H1 (cell line): ENCODE data around the gene TIGD1. TPM values are rescaled to one million over a fixed set of nuclear protein-coding genes. Genes with fewer than 3 reads are reported as not detected.

Source experiments
- CTCF ChIA-PET: fragments of 300-600 bp; sonication (Branson Sonifier 250); formaldehyde crosslinking; loops from one replicate; lab custom pipeline; 2021; ENCODE audit not compliant: partially characterized antibody; lab: Charles Lee
- POLR2A ChIA-PET: fragments of 300-600 bp; sonication (Branson Sonifier 250); formaldehyde crosslinking; loops from one replicate; lab custom pipeline; 2021; ENCODE audit warnings: inconsistent platforms; ENCODE audit not compliant: partially characterized antibody; lab: Charles Lee
- DNase-seq, 2 experiments: peaks; one replicate each; pipeline versions ENCODE4 v3.0.0 to v3.0.0-alpha.2; 2010 to 2022; ENCODE audit warnings: low spot score in 2 of 2, low read depth in 1 of 2, mixed read lengths in 1 of 2
- FAIRE-seq: peaks from 2 replicates; lab custom pipeline; 2011; peaks lifted over from hg19 to GRCh38; lab: Jason Lieb, UNC
- H2AFZ ChIP-seq: 2 replicates; pipeline ENCODE4 v1.8.1; 2012; ENCODE audit warnings: low read length, inconsistent platforms
- H2AK5ac ChIP-seq: 2 replicates; pipeline ENCODE4 v1.6.1; 2013; ENCODE audit warnings: low read depth, low read length
- H2BK120ac ChIP-seq: replicated peaks from 2 replicates; pipeline ENCODE3; 2013; ENCODE audit warnings: low read depth, low read length, inconsistent platforms
- H2BK12ac ChIP-seq: 2 replicates; pipeline ENCODE4 v1.6.1; 2013; ENCODE audit warnings: low read depth, low read length
- H2BK15ac ChIP-seq: 2 replicates; pipeline ENCODE4 v1.6.1; 2013; ENCODE audit warnings: low read length
- H2BK20ac ChIP-seq: 2 replicates; pipeline ENCODE4 v1.6.1; 2013; ENCODE audit warnings: low read length
- H2BK5ac ChIP-seq: 2 replicates; pipeline ENCODE4 v1.6.1; 2013; ENCODE audit warnings: low read depth, low read length
- H3K14ac ChIP-seq: 2 replicates; pipeline ENCODE4 v1.6.1; 2013; ENCODE audit warnings: inconsistent platforms; ENCODE audit not compliant: insufficient read length
- H3K18ac ChIP-seq: 2 replicates; pipeline ENCODE4 v1.6.1; 2013; ENCODE audit warnings: low read length; ENCODE audit errors: extremely low read depth
- H3K23ac ChIP-seq: 2 replicates; pipeline ENCODE4 v1.6.1; 2013; ENCODE audit warnings: inconsistent platforms; ENCODE audit not compliant: insufficient read length
- H3K23me2 ChIP-seq: 2 replicates; pipeline ENCODE4 v1.6.1; 2013; ENCODE audit warnings: low read depth, low read length
- H3K27ac ChIP-seq: 2 replicates; pipeline ENCODE4 v1.6.1; 2011; ENCODE audit warnings: low read depth, low read length, inconsistent platforms
- H3K27me3 ChIP-seq, 4 experiments: replicated peaks in 1 of 4; 1 replicate in 1 of 4; 2 replicates in 3 of 4; pipeline versions ENCODE4 v1.6.1 to v1.8.1; 2011 to 2013; ENCODE audit warnings: low read length in 3 of 4, mild to moderate bottlenecking in 3 of 4, inconsistent platforms in 2 of 4, mixed read lengths in 2 of 4, moderate library complexity in 1 of 4; ENCODE audit not compliant: control insufficient read depth in 3 of 4, insufficient read depth in 3 of 4; ENCODE audit errors: extremely low read depth in 1 of 4
- H3K36me3 ChIP-seq, 4 experiments: 2 replicates each; pipeline versions ENCODE4 v1.6.1 to v1.8.1; 2011 to 2013; ENCODE audit warnings: mild to moderate bottlenecking in 4 of 4, low read length in 3 of 4, moderate library complexity in 2 of 4, control low read depth in 1 of 4, inconsistent platforms in 1 of 4; ENCODE audit not compliant: insufficient read depth in 4 of 4, control insufficient read depth in 2 of 4
- H3K4ac ChIP-seq: replicated peaks from 2 replicates; pipeline ENCODE3; 2013; ENCODE audit warnings: low read length, low read depth, mixed read lengths, inconsistent platforms; ENCODE audit not compliant: insufficient read length
- H3K4me1 ChIP-seq, 4 experiments: replicated peaks in 1 of 4; 1 replicate in 1 of 4; 2 replicates in 3 of 4; pipeline versions ENCODE4 v1.6.1 to v1.8.1; 2011 to 2013; ENCODE audit warnings: low read length in 3 of 4, inconsistent platforms in 2 of 4, mixed read lengths in 1 of 4; ENCODE audit not compliant: insufficient read depth in 4 of 4, control insufficient read depth in 3 of 4
- H3K4me2 ChIP-seq, 2 experiments: 2 replicates each; pipeline versions ENCODE4 v1.6.1 to v1.8.1; 2011 to 2013; ENCODE audit warnings: low read depth in 2 of 2, low read length in 2 of 2, control low read depth in 1 of 2, inconsistent platforms in 1 of 2, mild to moderate bottlenecking in 1 of 2; ENCODE audit not compliant: insufficient read depth in 1 of 2
- H3K4me3 ChIP-seq, 4 experiments: fragments of 200-600, 300-600 bp in 1 of 4; sonication (generic), shearing (Covaris generic), sonication (Bioruptor Twin) in 1 of 4; 2 replicates each; pipeline versions ENCODE4 v1.5.1 to v1.8.1; 2011 to 2016; ENCODE audit warnings: low read length in 4 of 4, low read depth in 3 of 4, control low read depth in 2 of 4, inconsistent platforms in 2 of 4, mild to moderate bottlenecking in 2 of 4, mixed read lengths in 1 of 4, moderate library complexity in 1 of 4; ENCODE audit not compliant: insufficient read depth in 2 of 4; ENCODE audit errors: extremely low read depth in 1 of 4
- H3K56ac ChIP-seq: replicated peaks from 2 replicates; pipeline ENCODE3; 2013; ENCODE audit warnings: low read depth, mild to moderate bottlenecking, mixed read lengths, low read length, inconsistent platforms; ENCODE audit not compliant: insufficient read length
- H3K79me1 ChIP-seq: 2 replicates; pipeline ENCODE4 v1.6.1; 2013; ENCODE audit warnings: low read depth, low read length, control low read depth
- H3K79me2 ChIP-seq, 2 experiments: 2 replicates each; pipeline versions ENCODE4 v1.6.1 to v1.8.1; 2012 to 2013; ENCODE audit warnings: low read length in 2 of 2, mild to moderate bottlenecking in 2 of 2, inconsistent platforms in 1 of 2; ENCODE audit not compliant: insufficient read depth in 2 of 2, control insufficient read depth in 1 of 2
- H3K9ac ChIP-seq, 4 experiments: replicated peaks in 1 of 4; 1 replicate in 1 of 4; 2 replicates in 3 of 4; pipeline versions ENCODE4 v1.6.1 to v1.8.1; 2011 to 2013; ENCODE audit warnings: low read depth in 3 of 4, low read length in 3 of 4, control low read depth in 2 of 4, mild to moderate bottlenecking in 2 of 4, moderate library complexity in 2 of 4, inconsistent platforms in 1 of 4; ENCODE audit errors: extremely low read depth in 1 of 4
- H3K9me3 ChIP-seq, 2 experiments: 2 replicates each; pipeline versions ENCODE4 v1.6.1 to v1.8.1; 2012 to 2013; ENCODE audit warnings: mild to moderate bottlenecking in 2 of 2, moderate library complexity in 2 of 2, control low read depth in 1 of 2, inconsistent platforms in 1 of 2, low read depth in 1 of 2, low read length in 1 of 2, mixed read lengths in 1 of 2; ENCODE audit not compliant: insufficient read depth in 2 of 2
- H4K20me1 ChIP-seq, 2 experiments: replicated peaks in 1 of 2; 2 replicates each; pipeline versions ENCODE3 to v1.8.1; 2011 to 2013; ENCODE audit warnings: inconsistent platforms in 2 of 2, low read length in 2 of 2, mild to moderate bottlenecking in 1 of 2; ENCODE audit not compliant: insufficient read depth in 2 of 2, control insufficient read depth in 1 of 2
- H4K5ac ChIP-seq: 2 replicates; pipeline ENCODE4 v1.6.1; 2013; ENCODE audit warnings: low read length, low read depth, mixed read lengths, inconsistent platforms; ENCODE audit not compliant: insufficient read length
- H4K8ac ChIP-seq: 2 replicates; pipeline ENCODE4 v1.8.0; 2013; ENCODE audit warnings: mild to moderate bottlenecking, moderate library complexity, low read length, inconsistent platforms; ENCODE audit not compliant: insufficient read depth; ENCODE audit errors: extremely low read depth
- H4K91ac ChIP-seq: replicated peaks from 2 replicates; pipeline ENCODE3; 2013; ENCODE audit warnings: low read length, mixed read lengths, inconsistent platforms; ENCODE audit not compliant: insufficient read length
- ASH2L ChIP-seq: fragments of 200-600, 300-600 bp; sonication (generic); IDR thresholded peaks from one replicate; pipeline ENCODE4 v1.7.1; 2017; ENCODE audit warnings: low read length
- BCL11A ChIP-seq, 2 experiments: IDR thresholded peaks; one replicate each; pipeline ENCODE4 v1.6.1; 2011; ENCODE audit warnings: low read depth in 2 of 2, low read length in 2 of 2, mild to moderate bottlenecking in 2 of 2
- BRCA1 ChIP-seq: IDR thresholded peaks from 2 replicates; pipeline ENCODE4 v1.6.1; 2012; ENCODE audit warnings: low read depth, low read length, improper control_type of control experiment
- CEBPB ChIP-seq: IDR thresholded peaks from 2 replicates; pipeline ENCODE4 v1.6.1; 2012; ENCODE audit warnings: low read depth, low read length
- CTBP2 ChIP-seq: IDR thresholded peaks from 2 replicates; pipeline ENCODE4 v1.7.0; 2011; ENCODE audit warnings: borderline replicate concordance, mild to moderate bottlenecking, moderate library complexity, mixed read lengths, low read length; ENCODE audit not compliant: insufficient read depth, insufficient read length
- EP300 ChIP-seq, 2 experiments: IDR thresholded peaks; 1 replicate in 1 of 2; 2 replicates in 1 of 2; pipeline ENCODE4 v1.6.1; 2011 to 2012; ENCODE audit warnings: low read depth in 2 of 2, low read length in 2 of 2, mild to moderate bottlenecking in 2 of 2, borderline replicate concordance in 1 of 2, inconsistent platforms in 1 of 2, moderate library complexity in 1 of 2
- GABPA ChIP-seq: IDR thresholded peaks from 2 replicates; pipeline ENCODE4 v1.6.1; 2011; ENCODE audit warnings: mild to moderate bottlenecking, low read length, moderate library complexity, borderline replicate concordance; ENCODE audit not compliant: insufficient read depth
- GTF2F1 ChIP-seq: IDR thresholded peaks from 2 replicates; pipeline ENCODE4 v1.6.1; 2012; ENCODE audit warnings: low read depth, low read length, improper control_type of control experiment, borderline replicate concordance
- KDM1A ChIP-seq: fragments of 200-600, 300-600 bp; sonication (generic); IDR thresholded peaks from 2 replicates; pipeline ENCODE4 v1.7.1; 2016; ENCODE audit warnings: mild to moderate bottlenecking, low read length, borderline replicate concordance
- PHF8 ChIP-seq: fragments of 200-600 bp; sonication (generic); conservative IDR thresholded peaks from 2 replicates; pipeline ENCODE4 v1.7.1; 2012; ENCODE audit warnings: low read depth, mild to moderate bottlenecking, inconsistent platforms, low read length, moderate library complexity
- POLR2A ChIP-seq, 2 experiments: IDR thresholded peaks; 1 replicate in 1 of 2; 2 replicates in 1 of 2; pipeline ENCODE4 v1.6.1; 2011; ENCODE audit warnings: low read depth in 2 of 2, low read length in 2 of 2, mild to moderate bottlenecking in 2 of 2; ENCODE audit errors: control extremely low read depth in 1 of 2
- SP2 ChIP-seq: IDR thresholded peaks from 2 replicates; pipeline ENCODE4 v1.6.1; 2012; ENCODE audit warnings: mild to moderate bottlenecking, low read length, inconsistent platforms
- SUZ12 ChIP-seq: fragments of 200-600 bp; sonication (generic); IDR thresholded peaks from 2 replicates; pipeline ENCODE4 v1.6.1; 2012; ENCODE audit warnings: mild to moderate bottlenecking, inconsistent platforms, low read length, moderate library complexity, mixed read lengths
- TEAD4 ChIP-seq: IDR thresholded peaks from 2 replicates; pipeline ENCODE4 v1.6.1; 2012; ENCODE audit warnings: low read depth, low read length, inconsistent platforms, mixed read lengths
- WGBS, 2 experiments: shearing (Covaris generic) in 1 of 2; methylation state at CpG; one replicate each; pipeline versions ENCODE4 v1.1.6 to v1.1.7; 2013 to 2015; ENCODE audit warnings: low lambda C conversion rate in 2 of 2, mixed read lengths in 2 of 2, inconsistent platforms in 1 of 2, low coverage in 1 of 2, missing lambda C conversion rate in 1 of 2; ENCODE audit not compliant: insufficient replicate concordance in 2 of 2, insufficient coverage in 1 of 2, insufficient read length in 1 of 2; ENCODE audit errors: extremely low coverage in 1 of 2, missing lambda C conversion rate in 1 of 2; 5-methylcytosine and 5-hydroxymethylcytosine counted together
- polyA plus RNA-seq, 7 experiments: library from polyadenylated mRNA; depleted of rRNA in 3 of 7; stranded (reverse) in 5 of 7; unstranded in 2 of 7; fragments of >200 nt in 5 of 7; fragments of 200-250 nt in 2 of 7; gene quantifications; 1 replicate in 5 of 7; 2 replicates in 1 of 7; 4 replicates in 1 of 7; pipeline versions ENCODE4 v1.2.1 to v1.2.3, GENCODE V29; 2011 to 2013; ENCODE audit warnings: missing spikeins in 2 of 7, mixed read lengths in 2 of 7
- total RNA-seq: library from RNA; stranded (reverse); fragmentation: NEBNext Ultra II Directional; extraction: Animal tissue kit (Norgen Biotek cat#: 25700); gene quantifications from 2 replicates; pipeline ENCODE4 v1.2.1, GENCODE V29; 2021

TIGD1 gene
- total and polyA plus RNA-seq, 2 of the 8 experiments (the other 6 are each of a cell fraction or from before 2014, with no cell fraction given) = 4.7 to 8.3 TPM

GRCh38 chr2:232512602-232513001 is 37.8 kb downstream of the TIGD1 start:
- Histone ChIP-seq H3K9me3 (no peaks in the 10 kb centered on the region), H3K4me1 (peaks cover 0 to 10% (median 2%) of the 10 kb centered on the region in 4 experiments; a peak in 2 of 7 replicates), H3K4me2 (no peak overlapping the region), H3K4me3 (no peak overlapping the region), H4K5ac (no peak overlapping the region), H3K36me3 (no peaks in the 10 kb centered on the region), H3K23ac (no peak overlapping the region), H4K91ac (no peak overlapping the region), H3K79me1 (no peaks in the 10 kb centered on the region), H3K4ac (no peak overlapping the region), H3K14ac (no peak overlapping the region), H3K79me2 (no peaks in the 10 kb centered on the region), H2BK5ac (peak overlapping the region; percentile 44; the same call in 1 of the 2 replicates), H3K27me3 (peaks cover 0 to under 1% (median 0%) of the 10 kb centered on the region in 4 experiments; a peak in 1 of 7 replicates), H2AFZ (no peak overlapping the region), H3K18ac (no peak overlapping the region), H4K8ac (no peak overlapping the region; the same call in 1 of the 2 replicates), H4K20me1 (no peaks in the 10 kb centered on the region), H2AK5ac (no peak overlapping the region), H3K56ac (no peak overlapping the region), H3K23me2 (peaks cover 2% of the 10 kb centered on the region; the same call in 1 of the 2 replicates), H3K9ac (no peak overlapping the region), H2BK12ac (peak overlapping the region; percentile 50; the same call in 1 of the 2 replicates), H3K27ac (no peak overlapping the region), H2BK15ac (peak overlapping the region; percentile 88; the same call in 1 of the 2 replicates), H2BK20ac (no peak overlapping the region), H2BK120ac (no peak overlapping the region)
- ChIA-PET CTCF (interaction anchor here (0.8 to 10.8 kb wide), 12 partner anchors 9 to 150 kb away, joined by 3 to 176 read pairs (median 4); partner anchors contain the start of genes CHRND and PRSS56), POLR2A (interaction anchor here (1.2 kb wide), 1 partner anchor 11 kb away, joined by 3 read pairs; no protein-coding TSS in a partner anchor)
- FAIRE-seq (no peak), DNase-seq (no peak)
- WGBS, 2 experiments = 75% methylated on average over 10 of the region's 10 CpGs; no CpG with 5 or more reads in 1 of the 2 experiments
- no peak for TF ChIP-seq GABPA
- TF ChIP-seq POLR2A (IDR thresholded peaks at IDR 0.05; ENCODE audit: control extremely low read depth in 1 of 2, low read depth in 2 of 2, low read length in 2 of 2) = no peak
- TF ChIP-seq CTBP2 = no peak
- TF ChIP-seq KDM1A = no peak
- no peak for TF ChIP-seq SP2
- no peak for TF ChIP-seq TEAD4
- TF ChIP-seq BCL11A (IDR thresholded peaks at IDR 0.05; ENCODE audit: low read depth in 2 of 2, low read length in 2 of 2) = no peak
- no peak for TF ChIP-seq ASH2L
- TF ChIP-seq PHF8 = no peak
- TF ChIP-seq CEBPB = no peak
- no peak for TF ChIP-seq EP300 (IDR thresholded peaks at IDR 0.05; ENCODE audit: borderline replicate concordance in 1 of 2, low read depth in 2 of 2, low read length in 2 of 2)
- no peak for TF ChIP-seq SUZ12
- no peak for TF ChIP-seq GTF2F1
- TF ChIP-seq BRCA1 = no peak
